Prostate gland (tissue), 2 donors: ENCODE measurements around the gene ZNG1C.
"Not testable (repeated sequence)": the region's sequence is repeated elsewhere in the genome, so short reads cannot be mapped to it uniquely, and the experiment has no call there.

Experiments used
- CTCF ChIP-seq, 4 experiments: fragments of 200-600 bp in 2 of 4; fragments of 450-650 bp in 2 of 4; sonication (generic) in 2 of 4; IDR thresholded peaks; 1 replicate in 3 of 4; 2 replicates in 1 of 4; pipeline ENCODE4 v1.5.1; 2016 to 2019; ENCODE audit warnings: antibody characterized with exemption in 4 of 4, mild to moderate bottlenecking in 2 of 4, moderate library complexity in 2 of 4
- POLR2A ChIP-seq: fragments of 450-650 bp; IDR thresholded peaks from one replicate; pipeline ENCODE4 v1.6.1; 2016; ENCODE audit warnings: antibody characterized with exemption, mild to moderate bottlenecking
- POLR2AphosphoS5 ChIP-seq: sonication (generic); formaldehyde crosslinking; IDR thresholded peaks from one replicate; pipeline ENCODE4 v1.6.1; 2017; ENCODE audit warnings: antibody characterized with exemption

- not testable (repeated sequence) for TF ChIP-seq POLR2AphosphoS5; CTCF (IDR thresholded peaks at IDR 0.05); POLR2A
These were observed 82.0 kb downstream of the ZNG1C start for GRCh38 chr9:68323749-68324148.
